Common myeloid progenitor, CD34-positive (primary cell): ENCODE results near the gene PPL.

ENCODE experiments used
- CTCF ChIA-PET: fragments of 350-600 bp; sonication (Branson Sonifier 250); formaldehyde crosslinking; loops from one replicate; lab custom pipeline; 2021; ENCODE audit warnings: antibody characterized with exemption; lab: Charles Lee
- POLR2A ChIA-PET: fragments of 350-600 bp; sonication (Branson Sonifier 250); formaldehyde crosslinking; loops from one replicate; lab custom pipeline; 2021; ENCODE audit warnings: antibody characterized with exemption; lab: Charles Lee
- DNase-seq, 3 donors: peaks; one replicate each; pipeline versions ENCODE4 v3.0.0 to v3.0.0-alpha.2; 2013
- H3K27ac ChIP-seq, 2 experiments: 1 replicate in 1 of 2; 2 replicates in 1 of 2; pipeline ENCODE4 v1.7.0; 2013; ENCODE audit warnings: inconsistent platforms in 2 of 2, low read length in 2 of 2, mild to moderate bottlenecking in 2 of 2, low read depth in 1 of 2, moderate library complexity in 1 of 2; ENCODE audit not compliant: severe bottlenecking in 2 of 2, insufficient read depth in 1 of 2, poor library complexity in 1 of 2
- H3K27me3 ChIP-seq, 5 experiments: replicated peaks in 2 of 5; 1 replicate in 3 of 5; 2 replicates in 2 of 5; pipeline versions ENCODE4 v1.6.1 to v1.7.0; 2013; ENCODE audit warnings: low read length in 4 of 5, mild to moderate bottlenecking in 2 of 5, moderate library complexity in 2 of 5, inconsistent platforms in 1 of 5; ENCODE audit not compliant: insufficient read depth in 5 of 5, control insufficient read depth in 4 of 5
- H3K36me3 ChIP-seq, 4 experiments: 1 replicate in 2 of 4; 2 replicates in 2 of 4; pipeline versions ENCODE4 v1.6.1 to v1.7.0; 2013; ENCODE audit warnings: low read length in 3 of 4, control low read depth in 1 of 4, mild to moderate bottlenecking in 1 of 4; ENCODE audit not compliant: control insufficient read depth in 4 of 4, insufficient read depth in 4 of 4
- H3K4me1 ChIP-seq, 4 experiments: 1 replicate in 3 of 4; 2 replicates in 1 of 4; pipeline versions ENCODE4 v1.6.1 to v1.7.1; 2013; ENCODE audit warnings: low read length in 3 of 4, mild to moderate bottlenecking in 3 of 4, control low read depth in 1 of 4, inconsistent platforms in 1 of 4, moderate library complexity in 1 of 4; ENCODE audit not compliant: control insufficient read depth in 4 of 4, insufficient read depth in 4 of 4; ENCODE audit errors: control extremely low read depth in 1 of 4
- H3K4me3 ChIP-seq, 7 experiments: 1 replicate in 4 of 7; 2 replicates in 3 of 7; pipeline versions ENCODE4 v1.5.1 to v1.7.0; 2013; ENCODE audit warnings: mild to moderate bottlenecking in 7 of 7, low read length in 6 of 7, moderate library complexity in 6 of 7, inconsistent platforms in 2 of 7, low read depth in 2 of 7, control low read depth in 1 of 7; ENCODE audit not compliant: insufficient read depth in 4 of 7, control insufficient read depth in 1 of 7; ENCODE audit errors: extremely low read depth in 1 of 7
- H3K9me3 ChIP-seq, 5 experiments: 1 replicate in 4 of 5; 2 replicates in 1 of 5; pipeline versions ENCODE4 v1.6.1 to v1.7.1; 2013; ENCODE audit warnings: low read length in 4 of 5, mild to moderate bottlenecking in 2 of 5, inconsistent platforms in 1 of 5, low read depth in 1 of 5, moderate library complexity in 1 of 5; ENCODE audit not compliant: control insufficient read depth in 4 of 5, insufficient read depth in 2 of 5; ENCODE audit errors: control extremely low read depth in 1 of 5
- WGBS: methylation state at CpG from one replicate; pipeline ENCODE4 v1.1.5; 2013; ENCODE audit not compliant: insufficient coverage; 5-methylcytosine and 5-hydroxymethylcytosine counted together

The PPL gene

DNA sequence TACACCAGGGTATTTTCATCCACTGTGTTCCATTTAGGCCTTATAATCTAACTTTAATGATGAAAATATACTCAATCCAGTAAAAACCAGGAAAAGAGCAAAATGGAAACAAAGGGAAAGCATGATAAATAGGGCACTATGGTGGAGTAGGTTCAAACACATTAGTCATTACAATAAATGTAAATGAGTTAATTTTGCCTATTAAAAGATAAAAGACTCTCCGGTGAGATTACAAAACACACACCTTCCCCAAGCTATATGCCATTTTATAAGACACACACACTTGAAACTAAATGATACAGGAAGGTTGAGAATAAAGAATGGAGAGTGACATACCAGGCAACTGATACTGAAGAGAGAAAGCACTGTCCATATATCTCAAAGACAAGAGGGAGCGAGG, 10.0 kb downstream of the PPL start:
- peaks cover 2 to 9% (median 6%) of the 10 kb centered on the region in 5 experiments for H3K9me3 ChIP-seq
- WGBS: 91% methylated on average over 1 of the region's 2 CpGs
- CTCF ChIA-PET: no interaction called here

DNA sequence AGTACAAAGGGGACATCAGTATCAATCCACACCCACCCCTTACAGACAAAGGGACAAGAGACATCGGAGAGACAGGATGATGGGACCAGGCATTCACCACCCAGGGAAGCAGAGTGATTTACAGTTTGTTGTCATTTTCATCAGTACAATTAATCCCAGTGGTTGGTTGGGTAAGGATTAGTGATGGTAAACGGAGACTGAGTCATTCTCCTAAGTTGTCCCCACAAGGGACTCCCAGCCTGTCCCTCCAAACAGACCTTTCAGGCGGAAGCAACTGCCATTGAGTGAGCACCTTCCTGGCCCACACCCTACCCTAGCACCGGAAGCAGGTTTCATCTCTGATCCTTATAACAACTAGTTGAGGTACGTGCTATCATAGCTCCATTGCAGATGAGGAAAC, 11.2 kb downstream of the PPL start:
- WGBS: 100% methylated on average over 4 of the region's 5 CpGs
- no peaks in the 10 kb centered on the region for H3K36me3 ChIP-seq
- CTCF ChIA-PET: no interaction called here
- H3K27me3 ChIP-seq: peaks cover 0 to 10% (median 0%) of the 10 kb centered on the region in 5 experiments
- H3K4me3 ChIP-seq: no peak overlapping the region
- no peaks in the 10 kb centered on the region for H3K4me1 ChIP-seq
- peaks cover 2 to 9% (median 6%) of the 10 kb centered on the region in 5 experiments for H3K9me3 ChIP-seq
- no peak for DNase-seq
- POLR2A ChIA-PET: no interaction called here
- H3K27ac ChIP-seq: no peak overlapping the region

More for the DNA sequence above, 10.0 kb downstream of the PPL start:
- no peak for DNase-seq
- no peaks in the 10 kb centered on the region for H3K4me1 ChIP-seq
- H3K36me3 ChIP-seq: no peaks in the 10 kb centered on the region
- POLR2A ChIA-PET: no interaction called here
- no peak overlapping the region for H3K4me3 ChIP-seq
- no peak overlapping the region for H3K27ac ChIP-seq
- peaks cover 0 to 10% (median 0%) of the 10 kb centered on the region in 5 experiments for H3K27me3 ChIP-seq

GRCh38 chr16:4925293-4925607, 11.7 kb downstream of the PPL start:
- Histone ChIP-seq H3K27ac (no peak overlapping the region), H3K4me1 (no peaks in the 10 kb centered on the region), H3K9me3 (peaks cover 2 to 9% (median 6%) of the 10 kb centered on the region in 5 experiments), H3K27me3 (peaks cover 0 to 10% (median 0%) of the 10 kb centered on the region in 5 experiments), H3K4me3 (no peak overlapping the region), H3K36me3 (no peaks in the 10 kb centered on the region)
- no peak for DNase-seq
- WGBS: 90% methylated on average over 4 of the region's 5 CpGs
- ChIA-PET POLR2A (no interaction called here), CTCF (no interaction called here)

DNA sequence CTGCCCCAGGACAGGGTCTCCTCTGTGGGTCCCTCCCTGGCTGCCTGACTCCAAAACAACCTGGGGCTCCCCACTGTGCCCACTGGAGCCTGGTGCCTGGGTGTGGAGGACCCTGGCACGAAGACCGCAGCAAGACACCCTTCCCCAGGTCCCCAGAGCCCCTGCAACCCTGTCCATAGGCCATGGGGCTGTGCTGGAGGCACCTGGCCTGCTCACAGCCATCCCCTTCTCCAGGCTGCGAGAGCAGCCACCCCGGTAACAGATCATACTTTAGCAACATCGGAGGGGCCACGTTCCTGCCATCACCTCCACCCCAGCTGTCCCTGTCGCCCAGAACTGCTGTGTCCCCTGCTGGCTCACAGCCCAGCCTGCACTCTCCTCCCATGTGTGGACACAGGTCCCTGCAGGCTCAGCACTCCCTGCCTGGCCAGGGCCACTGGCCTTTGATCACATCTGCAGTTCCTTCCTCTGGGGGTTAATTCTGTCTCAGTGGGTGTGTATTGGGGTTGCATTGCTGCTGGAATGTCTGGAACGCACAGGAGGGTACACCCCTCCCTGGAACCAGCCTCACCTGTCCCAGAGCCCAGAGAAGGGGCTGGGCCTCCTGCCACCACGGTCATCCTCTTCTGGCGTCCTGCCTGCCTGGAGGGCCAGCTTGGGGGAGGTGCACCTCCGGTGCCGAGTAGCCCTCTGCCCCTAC, 12.2 kb downstream of the PPL start:
- ChIA-PET POLR2A (no interaction called here), CTCF (no interaction called here)
- Histone ChIP-seq H3K4me1 (no peaks in the 10 kb centered on the region), H3K9me3 (peaks cover 2 to 9% (median 6%) of the 10 kb centered on the region in 5 experiments), H3K27me3 (peaks cover 0 to 10% (median 0%) of the 10 kb centered on the region in 5 experiments), H3K4me3 (no peak overlapping the region), H3K36me3 (no peaks in the 10 kb centered on the region), H3K27ac (no peak overlapping the region)
- DNase-seq: no peak
- WGBS: 78% methylated on average over 8 of the region's 12 CpGs

GRCh38 chr16:4923853-4924252, 13.1 kb downstream of the PPL start:
- 95% methylated on average over 3 of the region's 6 CpGs for WGBS
- ChIA-PET POLR2A (no interaction called here), CTCF (no interaction called here)
- Histone ChIP-seq H3K4me1 (no peaks in the 10 kb centered on the region), H3K9me3 (peaks cover 2 to 9% (median 6%) of the 10 kb centered on the region in 5 experiments), H3K27ac (no peak overlapping the region), H3K4me3 (no peak overlapping the region), H3K27me3 (peaks cover 0 to 10% (median 0%) of the 10 kb centered on the region in 5 experiments), H3K36me3 (no peaks in the 10 kb centered on the region)
- DNase-seq: no peak

GRCh38 chr16:4922721-4923342, 14.1 kb downstream of the PPL start:
- WGBS: 84% methylated on average over 9 of the region's 18 CpGs
- CTCF ChIA-PET: no interaction called here

GRCh38 chr16:4920826-4921225, 16.1 kb downstream of the PPL start:
- no peak overlapping the region for H3K4me3 ChIP-seq
- H3K36me3 ChIP-seq: no peaks in the 10 kb centered on the region
- no peaks in the 10 kb centered on the region for H3K4me1 ChIP-seq
- POLR2A ChIA-PET: no interaction called here
- CTCF ChIA-PET: no interaction called here
- no peaks in the 10 kb centered on the region for H3K9me3 ChIP-seq
- no peak for DNase-seq
- 92% methylated on average over 4 of the region's 5 CpGs for WGBS
- no peak overlapping the region for H3K27ac ChIP-seq
- peaks cover 0 to 10% (median 0%) of the 10 kb centered on the region in 5 experiments for H3K27me3 ChIP-seq

More at GRCh38 chr16:4922721-4923342, 14.1 kb downstream of the PPL start:
- H3K9me3 ChIP-seq: peaks cover 2 to 9% (median 6%) of the 10 kb centered on the region in 5 experiments
- DNase-seq: no peak
- H3K4me1 ChIP-seq: no peaks in the 10 kb centered on the region
- H3K36me3 ChIP-seq: no peaks in the 10 kb centered on the region
- POLR2A ChIA-PET: no interaction called here
- H3K27ac ChIP-seq: no peak overlapping the region
- H3K27me3 ChIP-seq: peaks cover 0 to 10% (median 0%) of the 10 kb centered on the region in 5 experiments
- H3K4me3 ChIP-seq: no peak overlapping the region
